CD14-positive monocyte (primary cell): ENCODE data around the gene NECAB3. TPM values are rescaled to one million over a fixed set of nuclear protein-coding genes. Genes with fewer than 3 reads are reported as not detected.

Source experiments
- DNase-seq, 3 donors: peaks; one replicate each; pipeline ENCODE4 v3.0.0-alpha.2; 2011 to 2022
- H2AFZ ChIP-seq: 2 replicates; pipeline ENCODE4 v1.6.0; 2012; ENCODE audit warnings: mild to moderate bottlenecking, low read depth, low read length, inconsistent platforms; ENCODE audit not compliant: insufficient read depth, poor library complexity, severe bottlenecking
- H3K27ac ChIP-seq, 2 donors: 1 replicate in 1 of 2; 2 replicates in 1 of 2; pipeline ENCODE4 v1.5.1; 2012 to 2013; ENCODE audit warnings: low read length in 2 of 2, control low read depth in 1 of 2, inconsistent platforms in 1 of 2, low read depth in 1 of 2, mild to moderate bottlenecking in 1 of 2
- H3K27me3 ChIP-seq, 2 donors: one replicate each; pipeline versions ENCODE4 v1.6.0 to v1.6.1; 2011 to 2013; ENCODE audit warnings: low read length in 2 of 2; ENCODE audit not compliant: control insufficient read depth in 2 of 2, insufficient read depth in 2 of 2
- H3K36me3 ChIP-seq, 2 donors: replicated peaks in 1 of 2; 1 replicate in 1 of 2; 2 replicates in 1 of 2; pipeline versions ENCODE4 v1.5.1 to v1.6.1; 2012 to 2013; ENCODE audit warnings: low read length in 2 of 2, control low read depth in 1 of 2, inconsistent platforms in 1 of 2, mild to moderate bottlenecking in 1 of 2; ENCODE audit not compliant: insufficient read depth in 2 of 2, control insufficient read depth in 1 of 2
- H3K4me1 ChIP-seq, 2 donors: 1 replicate in 1 of 2; 2 replicates in 1 of 2; pipeline versions ENCODE4 v1.5.1 to v1.6.1; 2012 to 2013; ENCODE audit warnings: low read length in 2 of 2, control low read depth in 1 of 2, inconsistent platforms in 1 of 2, mild to moderate bottlenecking in 1 of 2, moderate library complexity in 1 of 2; ENCODE audit not compliant: insufficient read depth in 2 of 2, control insufficient read depth in 1 of 2
- H3K4me2 ChIP-seq: replicated peaks from 2 replicates; pipeline ENCODE3; 2012; ENCODE audit warnings: low read length, moderate library complexity, mild to moderate bottlenecking; ENCODE audit not compliant: poor library complexity, severe bottlenecking; ENCODE audit errors: extremely low read depth
- H3K4me3 ChIP-seq, 3 experiments: fragments of 200-600 bp in 1 of 3; sonication (generic) in 1 of 3; replicated peaks in 1 of 3; 1 replicate in 2 of 3; 2 replicates in 1 of 3; pipeline ENCODE4 v1.5.1; 2011 to 2013; ENCODE audit warnings: low read length in 3 of 3, mild to moderate bottlenecking in 3 of 3, control low read depth in 2 of 3, low read depth in 2 of 3, inconsistent platforms in 1 of 3, moderate library complexity in 1 of 3
- H3K79me2 ChIP-seq: 2 replicates; pipeline ENCODE4 v1.6.0; 2012; ENCODE audit warnings: mild to moderate bottlenecking, control low read depth, inconsistent platforms, low read length, moderate library complexity; ENCODE audit not compliant: insufficient read depth
- H3K9ac ChIP-seq: 2 replicates; pipeline ENCODE4 v1.6.0; 2017; ENCODE audit warnings: low read length, mild to moderate bottlenecking; ENCODE audit not compliant: insufficient read depth, poor library complexity, severe bottlenecking
- H3K9me3 ChIP-seq, 2 donors: replicated peaks in 1 of 2; 1 replicate in 1 of 2; 2 replicates in 1 of 2; pipeline versions ENCODE4 v1.5.1 to v1.6.1; 2012 to 2013; ENCODE audit warnings: low read length in 2 of 2, control low read depth in 1 of 2; ENCODE audit not compliant: control insufficient read depth in 1 of 2, insufficient read depth in 1 of 2
- H4K20me1 ChIP-seq: 2 replicates; pipeline ENCODE4 v1.6.0; 2012; ENCODE audit warnings: mild to moderate bottlenecking, low read length, control low read depth, moderate library complexity; ENCODE audit not compliant: insufficient read depth
- H3K27ac Mint-ChIP-seq, 7 donors: one replicate each; pipeline ENCODE4 v1.8.0; 2020; ENCODE audit warnings: mild to moderate bottlenecking in 7 of 7, mixed read lengths in 7 of 7, moderate library complexity in 6 of 7, inconsistent platforms in 2 of 7
- H3K27me3 Mint-ChIP-seq, 3 donors: one replicate each; pipeline ENCODE4 v1.8.0; 2021 to 2022; ENCODE audit warnings: low read depth in 3 of 3, mild to moderate bottlenecking in 3 of 3, mixed read lengths in 3 of 3, moderate library complexity in 3 of 3, inconsistent platforms in 1 of 3
- H3K36me3 Mint-ChIP-seq, 2 donors: one replicate each; pipeline ENCODE4 v1.8.0; 2020; ENCODE audit warnings: mixed read lengths in 2 of 2, inconsistent platforms in 1 of 2, mild to moderate bottlenecking in 1 of 2
- H3K4me1 Mint-ChIP-seq: one replicate; pipeline ENCODE4 v1.8.0; 2020; ENCODE audit warnings: mild to moderate bottlenecking, mixed read lengths
- H3K4me3 Mint-ChIP-seq, 2 donors: one replicate each; pipeline ENCODE4 v1.8.0; 2020; ENCODE audit warnings: mild to moderate bottlenecking in 2 of 2, mixed read lengths in 2 of 2, moderate library complexity in 1 of 2
- H3K9me3 Mint-ChIP-seq, 7 donors: one replicate each; pipeline ENCODE4 v1.8.0; 2020 to 2022; ENCODE audit warnings: mixed read lengths in 7 of 7, mild to moderate bottlenecking in 6 of 7, moderate library complexity in 6 of 7, inconsistent platforms in 2 of 7
- WGBS: methylation state at CpG from one replicate; pipeline ENCODE4 v1.1.5; 2013; ENCODE audit warnings: missing lambda C conversion rate; ENCODE audit not compliant: insufficient coverage; 5-methylcytosine and 5-hydroxymethylcytosine counted together
- intact Hi-C, 2 donors: fragments of 100-400 bp; cut with micrococcal nuclease; formaldehyde crosslinking; loops; one replicate each; pipeline versions ENCODE4 v1.15.0 to v1.15.1; 2023
- polyA plus RNA-seq, 3 donors: library from polyadenylated mRNA; depleted of rRNA in 1 of 3; unstranded in 2 of 3; stranded (reverse) in 1 of 3; fragments of 300-500 nt in 2 of 3; fragments of >200 nt in 1 of 3; fragmentation: Illumina TruSeq in 2 of 3; gene quantifications; 1 replicate in 2 of 3; 2 replicates in 1 of 3; pipeline ENCODE4 v1.2.3, GENCODE V29; 2012 to 2021
- TF ChIP-seq, protein P1 (sequence below): fragments of 200-600 bp; IDR thresholded peaks from one replicate; pipeline ENCODE4 v1.8.0; 2022; ENCODE audit warnings: antibody characterized with exemption, mild to moderate bottlenecking

NECAB3 gene
- polyA plus RNA-seq, 3 donors = 1.3 to 12.8 (median 1.8) TPM

DNA sequence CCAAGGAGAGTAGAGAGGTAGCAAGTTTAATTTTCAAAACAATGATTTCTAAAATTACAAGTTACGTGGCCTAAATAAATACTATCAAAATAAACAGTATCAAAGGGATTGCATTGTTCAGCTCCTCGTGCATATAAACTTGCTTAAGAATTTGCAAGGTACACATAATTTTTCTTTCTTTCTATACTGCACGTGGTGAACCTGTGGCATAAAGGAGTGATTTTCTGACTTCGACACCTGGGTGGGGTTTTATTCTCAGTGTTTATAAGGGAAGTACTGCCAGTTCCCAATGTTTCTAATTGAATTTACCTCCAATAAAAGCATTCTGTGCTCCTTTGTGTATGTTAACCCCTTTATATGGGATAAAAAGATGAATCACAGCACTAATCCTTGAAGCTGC is 62.2 kb downstream of the NECAB3 start:
- H3K4me1 Mint-ChIP-seq = no peaks in the 10 kb centered on the region
- H3K27ac Mint-ChIP-seq = no peak overlapping the region
- no peaks in the 10 kb centered on the region for H3K9me3 Mint-ChIP-seq
- H3K9me3 ChIP-seq = no peaks in the 10 kb centered on the region
- no CpG with 5 or more reads among the region's 4 CpGs for WGBS
- no peaks in the 10 kb centered on the region for H3K27me3 ChIP-seq
- H4K20me1 ChIP-seq = no peaks in the 10 kb centered on the region
- H3K27me3 Mint-ChIP-seq = peaks cover 0 to 1% (median 0%) of the 10 kb centered on the region in 3 donors
- no peak overlapping the region for H2AFZ ChIP-seq
- H3K79me2 ChIP-seq = no peaks in the 10 kb centered on the region
- H3K9ac ChIP-seq = no peak overlapping the region
- no peak overlapping the region for H3K27ac ChIP-seq
- H3K36me3 ChIP-seq = peaks cover 59 to 91% of the 10 kb centered on the region in 2 donors
- peaks cover 57 to 68% of the 10 kb centered on the region in 2 donors for H3K36me3 Mint-ChIP-seq
- no peak overlapping the region for H3K4me3 Mint-ChIP-seq
- TF ChIP-seq, protein P1, sequence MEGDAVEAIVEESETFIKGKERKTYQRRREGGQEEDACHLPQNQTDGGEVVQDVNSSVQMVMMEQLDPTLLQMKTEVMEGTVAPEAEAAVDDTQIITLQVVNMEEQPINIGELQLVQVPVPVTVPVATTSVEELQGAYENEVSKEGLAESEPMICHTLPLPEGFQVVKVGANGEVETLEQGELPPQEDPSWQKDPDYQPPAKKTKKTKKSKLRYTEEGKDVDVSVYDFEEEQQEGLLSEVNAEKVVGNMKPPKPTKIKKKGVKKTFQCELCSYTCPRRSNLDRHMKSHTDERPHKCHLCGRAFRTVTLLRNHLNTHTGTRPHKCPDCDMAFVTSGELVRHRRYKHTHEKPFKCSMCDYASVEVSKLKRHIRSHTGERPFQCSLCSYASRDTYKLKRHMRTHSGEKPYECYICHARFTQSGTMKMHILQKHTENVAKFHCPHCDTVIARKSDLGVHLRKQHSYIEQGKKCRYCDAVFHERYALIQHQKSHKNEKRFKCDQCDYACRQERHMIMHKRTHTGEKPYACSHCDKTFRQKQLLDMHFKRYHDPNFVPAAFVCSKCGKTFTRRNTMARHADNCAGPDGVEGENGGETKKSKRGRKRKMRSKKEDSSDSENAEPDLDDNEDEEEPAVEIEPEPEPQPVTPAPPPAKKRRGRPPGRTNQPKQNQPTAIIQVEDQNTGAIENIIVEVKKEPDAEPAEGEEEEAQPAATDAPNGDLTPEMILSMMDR = no peak
- DNase-seq = no peak
- H3K4me3 ChIP-seq = no peak overlapping the region
- no peak overlapping the region for H3K4me2 ChIP-seq
- intact Hi-C loops = no loop called here
- no peaks in the 10 kb centered on the region for H3K4me1 ChIP-seq

DNA sequence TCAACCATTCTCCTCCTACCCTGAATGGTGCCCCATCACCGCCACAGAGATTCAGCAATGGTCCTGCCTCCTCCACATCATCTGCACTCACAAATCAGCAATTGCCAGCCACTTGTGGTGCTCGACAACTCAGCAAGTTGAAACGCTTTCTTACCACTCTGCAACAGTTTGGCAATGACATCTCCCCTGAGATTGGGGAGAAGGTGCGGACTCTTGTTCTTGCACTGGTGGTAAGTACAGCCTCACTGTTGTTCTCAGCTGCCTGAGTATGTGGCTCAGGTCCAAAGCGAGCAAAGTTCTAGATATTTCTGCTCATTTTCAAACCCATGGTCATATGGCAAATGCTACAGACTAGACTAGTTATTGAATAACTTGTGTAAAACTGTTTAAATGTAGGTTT is 63.1 kb downstream of the NECAB3 start:
- Mint-ChIP-seq H3K27ac (no peak overlapping the region), H3K9me3 (no peaks in the 10 kb centered on the region), H3K27me3 (no peaks in the 10 kb centered on the region), H3K4me3 (no peak overlapping the region), H3K4me1 (no peaks in the 10 kb centered on the region), H3K36me3 (peaks cover 54 to 62% of the 10 kb centered on the region in 2 donors)
- no peaks in the 10 kb centered on the region for H3K4me1 ChIP-seq
- no peak overlapping the region for H3K4me3 ChIP-seq
- no peak overlapping the region for H3K27ac ChIP-seq
- intact Hi-C loops = no loop called here
- DNase-seq = no peak
- TF ChIP-seq, protein P1 = no peak
- H3K79me2 ChIP-seq = no peaks in the 10 kb centered on the region
- no peak overlapping the region for H3K4me2 ChIP-seq
- no peaks in the 10 kb centered on the region for H3K27me3 ChIP-seq
- no peaks in the 10 kb centered on the region for H4K20me1 ChIP-seq
- WGBS = 95% methylated on average over 2 of the region's 5 CpGs
- H3K36me3 ChIP-seq = peaks cover 55 to 90% of the 10 kb centered on the region in 2 donors
- no peak overlapping the region for H3K9ac ChIP-seq
- no peaks in the 10 kb centered on the region for H3K9me3 ChIP-seq
- H2AFZ ChIP-seq = no peak overlapping the region
